ENCODE results near the gene APOBEC4. TPM values are rescaled to one million over a fixed set of nuclear protein-coding genes. Genes with fewer than 3 reads are reported as not detected.

Gene APOBEC4
- total and polyA plus RNA-seq, 9 of the 15 experiments (the other 6 are each of a cell fraction or from before 2014, with no cell fraction given), result not detected

GRCh38 chr1:183685112-183685713, 32.1 kb upstream of the APOBEC4 start (continued):
- no peak for TF ChIP-seq ZBTB40 (IDR thresholded peaks at IDR 0.05)
- TF ChIP-seq ZBTB40 (CRISPR knock-in tag; IDR thresholded peaks at IDR 0.05), result no peak
- TF ChIP-seq TEAD4 (IDR thresholded peaks at IDR 0.05; ENCODE audit: low read length), result 0 out of 2 replicates have a peak, but pooled peaks have one; percentile 12
- TF ChIP-seq TEAD4 (CRISPR knock-in tag; IDR thresholded peaks at IDR 0.05; ENCODE audit: borderline replicate concordance), result no peak
- no peak for TF ChIP-seq ID3 (CRISPR knock-in tag; IDR thresholded peaks at IDR 0.05)
- no peak for TF ChIP-seq ID3 (tag; IDR thresholded peaks at IDR 0.05)
- no peak for TF ChIP-seq E4F1 (CRISPR knock-in tag; IDR thresholded peaks at IDR 0.05; ENCODE audit: borderline replicate concordance)
- TF ChIP-seq GATAD2B (IDR thresholded peaks at IDR 0.05; ENCODE audit: borderline replicate concordance), result 0 out of 2 replicates have a peak, but pooled peaks have one; percentile 33
- TF ChIP-seq ILK (tag; IDR thresholded peaks at IDR 0.05; ENCODE audit: borderline replicate concordance, low read depth), result no peak
- no peak for TF ChIP-seq TRIM25 (IDR thresholded peaks at IDR 0.05; ENCODE audit: borderline replicate concordance)
- no peak for TF ChIP-seq CEBPG (CRISPR knock-in tag; IDR thresholded peaks at IDR 0.05)
- no peak for TF ChIP-seq CEBPG (tag; conservative IDR thresholded peaks at IDR 0.05 in 1 of 2, IDR thresholded peaks at IDR 0.05 in 1 of 2)
- TF ChIP-seq KLF16 (IDR thresholded peaks at IDR 0.05), result peak; percentile 23; the same call in 1 of the 2 replicates
